ENCODE data around the gene BCLAF1. TPM values are rescaled to one million over a fixed set of nuclear protein-coding genes. Genes with fewer than 3 reads are reported as not detected.

The BCLAF1 gene, protein sequence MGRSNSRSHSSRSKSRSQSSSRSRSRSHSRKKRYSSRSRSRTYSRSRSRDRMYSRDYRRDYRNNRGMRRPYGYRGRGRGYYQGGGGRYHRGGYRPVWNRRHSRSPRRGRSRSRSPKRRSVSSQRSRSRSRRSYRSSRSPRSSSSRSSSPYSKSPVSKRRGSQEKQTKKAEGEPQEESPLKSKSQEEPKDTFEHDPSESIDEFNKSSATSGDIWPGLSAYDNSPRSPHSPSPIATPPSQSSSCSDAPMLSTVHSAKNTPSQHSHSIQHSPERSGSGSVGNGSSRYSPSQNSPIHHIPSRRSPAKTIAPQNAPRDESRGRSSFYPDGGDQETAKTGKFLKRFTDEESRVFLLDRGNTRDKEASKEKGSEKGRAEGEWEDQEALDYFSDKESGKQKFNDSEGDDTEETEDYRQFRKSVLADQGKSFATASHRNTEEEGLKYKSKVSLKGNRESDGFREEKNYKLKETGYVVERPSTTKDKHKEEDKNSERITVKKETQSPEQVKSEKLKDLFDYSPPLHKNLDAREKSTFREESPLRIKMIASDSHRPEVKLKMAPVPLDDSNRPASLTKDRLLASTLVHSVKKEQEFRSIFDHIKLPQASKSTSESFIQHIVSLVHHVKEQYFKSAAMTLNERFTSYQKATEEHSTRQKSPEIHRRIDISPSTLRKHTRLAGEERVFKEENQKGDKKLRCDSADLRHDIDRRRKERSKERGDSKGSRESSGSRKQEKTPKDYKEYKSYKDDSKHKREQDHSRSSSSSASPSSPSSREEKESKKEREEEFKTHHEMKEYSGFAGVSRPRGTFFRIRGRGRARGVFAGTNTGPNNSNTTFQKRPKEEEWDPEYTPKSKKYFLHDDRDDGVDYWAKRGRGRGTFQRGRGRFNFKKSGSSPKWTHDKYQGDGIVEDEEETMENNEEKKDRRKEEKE
- total RNA-seq: 110 and 116 TPM in 2 replicates

GRCh38 chr6:136289579-136290409, at the start of gene BCLAF1:
Gene BCLAF1 (minus strand): TSS chr6:136289846. CDS start chr6:136279866, 9,980 bp downstream.

DNA sequence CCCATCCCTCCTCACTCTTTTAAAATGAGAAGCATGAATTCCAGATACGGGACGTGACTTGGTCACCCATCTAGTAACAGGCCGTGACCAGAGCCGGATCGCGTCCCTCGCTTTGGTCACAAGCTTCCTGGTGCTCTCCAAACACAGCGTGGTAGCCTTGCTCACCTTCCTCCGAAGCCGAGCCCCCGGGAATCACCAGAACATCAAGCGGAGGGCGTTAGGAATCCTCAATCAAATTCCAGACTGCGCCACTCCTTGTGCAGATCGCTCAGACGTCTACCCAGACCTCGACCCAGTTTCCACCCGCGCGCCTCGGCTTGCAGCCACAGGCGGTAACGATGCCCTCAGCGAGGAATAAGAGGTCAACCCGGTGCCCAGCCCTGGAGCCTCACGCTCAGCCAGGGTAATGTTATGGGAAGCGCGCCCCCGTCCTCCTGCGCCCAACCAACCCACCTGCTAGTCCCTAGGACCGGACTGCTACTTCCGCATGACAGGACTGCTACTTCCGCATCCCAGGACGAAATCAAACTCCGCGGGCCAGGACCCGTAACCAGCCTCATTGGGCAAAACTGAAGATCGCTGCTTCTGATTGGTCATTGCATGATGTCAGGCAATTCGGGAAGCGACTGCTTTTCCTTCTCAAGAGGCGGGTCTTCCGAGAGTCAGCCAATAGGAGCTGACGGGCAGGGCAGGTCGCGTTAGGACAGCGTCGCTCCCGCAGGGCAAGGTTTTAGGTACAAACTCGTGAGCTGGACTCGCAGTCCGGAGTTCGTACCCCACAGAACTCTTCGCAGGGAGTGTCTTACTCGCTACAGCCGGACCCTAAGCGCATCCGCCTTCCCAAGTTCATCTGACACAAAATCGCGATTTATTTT, 39.6 kb downstream of the BCLAF1 start, which contains the start of gene MTFR2:
Gene MTFR2 (minus strand): TSS at position 501 of the 875 bp plus-strand sequence. CDS start 1,212 bp downstream, outside the sequence.

Other genes starting within 250 kb of the BCLAF1 start
- 1.5 and 1.7 TPM in 2 replicates for gene MTFR2, start 39.5 kb downstream of the BCLAF1 start, total RNA-seq

Measured in endothelial cell of coronary artery (primary cell).